Activated CD4-positive, alpha-beta T cell treated with anti-CD3 and anti-CD28 coated beads, Interleukin-10, Interleukin-2, amounts not matched to agents 100 ng/mL and 50 ng/mL, durations not matched to agents 16 hours and 8 hours (primary cell): ENCODE results near the gene IL1RN.

ENCODE experiments used
- DNase-seq: peaks from one replicate; pipeline ENCODE4 v3.0.0-alpha.2; 2020

Gene IL1RN

GRCh38 chr2:113104054-113104611, 23.3 kb upstream of the IL1RN start:
- peak; percentile 26 for DNase-seq

- DNase-seq = peak; percentile 55
Measured at GRCh38 chr2:113105047-113105785, 22.2 kb upstream of the IL1RN start.

GRCh38 chr2:113111121-113111520, 16.3 kb upstream of the IL1RN start:
- no peak for DNase-seq

GRCh38 chr2:113111823-113112287, 15.5 kb upstream of the IL1RN start:
- DNase-seq = no peak

- DNase-seq = no peak
Measured at GRCh38 chr2:113112441-113112840, 15.0 kb upstream of the IL1RN start.

GRCh38 chr2:113112871-113113270, 14.5 kb upstream of the IL1RN start:
- no peak for DNase-seq

GRCh38 chr2:113113807-113114206, 13.6 kb upstream of the IL1RN start:
- no peak for DNase-seq

GRCh38 chr2:113114224-113114945, 13.0 kb upstream of the IL1RN start:
- DNase-seq = no peak

GRCh38 chr2:113114996-113115395, 12.4 kb upstream of the IL1RN start:
- no peak for DNase-seq

- DNase-seq = peak; percentile 31
Measured at GRCh38 chr2:113116100-113116958, 11.1 kb upstream of the IL1RN start.

- DNase-seq = peak; percentile 68
Measured at GRCh38 chr2:113117541-113118262, 9.7 kb upstream of the IL1RN start.

GRCh38 chr2:113118263-113118657, 9.1 kb upstream of the IL1RN start:
- DNase-seq = no peak

GRCh38 chr2:113119111-113119510, 8.3 kb upstream of the IL1RN start:
- no peak for DNase-seq

- DNase-seq = no peak
Measured at GRCh38 chr2:113120861-113121260, 6.5 kb upstream of the IL1RN start.

- DNase-seq = no peak
Measured at GRCh38 chr2:113122364-113122763, 5.0 kb upstream of the IL1RN start.

- no peak for DNase-seq
Measured at GRCh38 chr2:113123726-113124125, 3.7 kb upstream of the IL1RN start.

- peak; percentile 64 for DNase-seq
Measured at GRCh38 chr2:113124181-113124961, 3.0 kb upstream of the IL1RN start.

- DNase-seq = no peak
Measured at GRCh38 chr2:113124984-113125855, 2.2 kb upstream of the IL1RN start.

- no peak for DNase-seq
Measured at GRCh38 chr2:113127646-113128570, 510 bp downstream of the IL1RN start.
